Endothelial cell of umbilical vein (primary cell): ENCODE results near the gene KLHL13. TPM values are rescaled to one million over a fixed set of nuclear protein-coding genes. Genes with fewer than 3 reads are reported as not detected.

Experiments used
- BruUV-seq: library from RNA; stranded (reverse); fragments of 400-500 nt; replicated peaks from 2 replicates; lab custom pipeline; 2021; lab: Mats Ljungman, UMichigan
- CTCF ChIA-PET: fragments of 300-600, 350-600 bp; sonication (Branson Sonifier 250); formaldehyde crosslinking; loops from one replicate; lab custom pipeline; 2021; ENCODE audit warnings: antibody characterized with exemption, inconsistent platforms; lab: Charles Lee
- POLR2A ChIA-PET: fragments of 300-600, 350-600 bp; sonication (Branson Sonifier 250); formaldehyde crosslinking; loops from one replicate; lab custom pipeline; 2021; ENCODE audit warnings: antibody characterized with exemption, inconsistent platforms; lab: Charles Lee
- DNase-seq: peaks from one replicate; pipeline ENCODE4 v3.0.0-alpha.2; 2011; ENCODE audit warnings: low read depth, low spot score
- FAIRE-seq: peaks from 2 replicates; lab custom pipeline; 2011; peaks lifted over from hg19 to GRCh38; lab: Jason Lieb, UNC
- H2AFZ ChIP-seq: 2 replicates; pipeline ENCODE4 v1.6.0; 2012; ENCODE audit warnings: low read depth, low read length, control low read depth, inconsistent platforms
- H3K27ac ChIP-seq: 2 replicates; pipeline ENCODE4 v1.5.1; 2011; ENCODE audit warnings: low read depth, mild to moderate bottlenecking, control low read depth, low read length, moderate library complexity; ENCODE audit not compliant: insufficient read depth
- H3K27me3 ChIP-seq, 2 experiments: 2 replicates each; pipeline versions ENCODE4 v1.6.0 to v1.6.1; 2011; ENCODE audit warnings: low read length in 2 of 2, mixed read lengths in 1 of 2; ENCODE audit not compliant: control insufficient read depth in 2 of 2, insufficient read depth in 2 of 2
- H3K36me3 ChIP-seq, 2 experiments: 2 replicates in 1 of 2; 3 replicates in 1 of 2; pipeline ENCODE4 v1.5.1; 2011; ENCODE audit warnings: low read length in 2 of 2, mild to moderate bottlenecking in 1 of 2, moderate library complexity in 1 of 2; ENCODE audit not compliant: control insufficient read depth in 2 of 2, insufficient read depth in 2 of 2; ENCODE audit errors: extremely low read depth in 1 of 2
- H3K4me1 ChIP-seq: 3 replicates; pipeline ENCODE4 v1.5.1; 2011; ENCODE audit warnings: mild to moderate bottlenecking, low read length; ENCODE audit not compliant: control insufficient read depth, insufficient read depth; ENCODE audit errors: extremely low read depth
- H3K4me2 ChIP-seq: 2 replicates; pipeline ENCODE4 v1.6.1; 2011; ENCODE audit warnings: low read length, control low read depth, mixed read lengths; ENCODE audit not compliant: insufficient read depth
- H3K4me3 ChIP-seq, 3 experiments: fragments of 200-600 bp in 1 of 3; sonication (generic), shearing (Covaris generic) in 1 of 3; replicated peaks in 1 of 3; 2 replicates each; pipeline ENCODE4 v1.5.1; 2011 to 2016; ENCODE audit warnings: control low read depth in 3 of 3, low read length in 3 of 3, mild to moderate bottlenecking in 2 of 3, inconsistent platforms in 1 of 3, low read depth in 1 of 3, moderate library complexity in 1 of 3; ENCODE audit not compliant: insufficient read depth in 1 of 3
- H3K79me2 ChIP-seq: 2 replicates; pipeline ENCODE4 v1.6.0; 2012; ENCODE audit warnings: low read length, inconsistent platforms; ENCODE audit not compliant: control insufficient read depth, insufficient read depth
- H3K9ac ChIP-seq: replicated peaks from 2 replicates; pipeline ENCODE3; 2011; ENCODE audit warnings: low read length, control low read depth; ENCODE audit not compliant: insufficient read depth; ENCODE audit errors: extremely low read depth
- H3K9me1 ChIP-seq: replicated peaks from 3 replicates; pipeline ENCODE4 v1.6.0; 2011; ENCODE audit warnings: mild to moderate bottlenecking, low read length; ENCODE audit not compliant: control insufficient read depth, insufficient read depth; ENCODE audit errors: extremely low read depth
- H3K9me3 ChIP-seq: replicated peaks from 2 replicates; pipeline ENCODE4 v1.5.1; 2012; ENCODE audit warnings: low read length, inconsistent platforms; ENCODE audit not compliant: control insufficient read depth, insufficient read depth
- H4K20me1 ChIP-seq: replicated peaks from 2 replicates; pipeline ENCODE3; 2011; ENCODE audit warnings: mild to moderate bottlenecking, low read length; ENCODE audit not compliant: control insufficient read depth, insufficient read depth; ENCODE audit errors: extremely low read depth
- EZH2 ChIP-seq: IDR thresholded peaks from 2 replicates; pipeline ENCODE4 v1.6.1; 2012; ENCODE audit warnings: borderline replicate concordance, low read depth, mild to moderate bottlenecking, moderate library complexity, low read length, inconsistent platforms; ENCODE audit not compliant: severe bottlenecking
- FOS ChIP-seq: IDR thresholded peaks from 2 replicates; pipeline ENCODE4 v1.6.1; 2011; ENCODE audit warnings: mild to moderate bottlenecking, low read length, moderate library complexity, borderline replicate concordance; ENCODE audit not compliant: insufficient read depth
- GATA2 ChIP-seq: IDR thresholded peaks from 2 replicates; pipeline ENCODE4 v1.7.0; 2011; ENCODE audit warnings: low read depth, mild to moderate bottlenecking, moderate library complexity, mixed read lengths, low read length; ENCODE audit not compliant: insufficient read length, insufficient read depth
- JUN ChIP-seq: IDR thresholded peaks from 2 replicates; pipeline ENCODE4 v1.6.1; 2011; ENCODE audit warnings: borderline replicate concordance, low read depth; ENCODE audit not compliant: insufficient read length, insufficient read depth
- MAX ChIP-seq: IDR thresholded peaks from 2 replicates; pipeline ENCODE4 v1.6.1; 2011; ENCODE audit not compliant: insufficient read depth, insufficient read length
- MYC ChIP-seq: IDR thresholded peaks from one replicate; pipeline ENCODE4 v1.6.1; 2011; ENCODE audit warnings: mild to moderate bottlenecking, low read depth, low read length
- POLR2A ChIP-seq: IDR thresholded peaks from 2 replicates; pipeline ENCODE4 v1.6.1; 2012; ENCODE audit warnings: low read depth, mild to moderate bottlenecking, control low read depth, low read length
- POLR2AphosphoS5 ChIP-seq: IDR thresholded peaks from 2 replicates; pipeline ENCODE4 v1.6.1; 2012; ENCODE audit warnings: low read depth, mild to moderate bottlenecking, control low read depth, low read length, moderate library complexity; ENCODE audit not compliant: insufficient read depth
- dilution Hi-C: fragments of 300-500 bp; cut with MboI; formaldehyde crosslinking; loops from one replicate; pipeline ENCODE4 v1.15.0; 2019; ENCODE audit warnings: low sequenced_read_pairs; ENCODE audit not compliant: extremely low pct_ligation_motif_present
- intact Hi-C: fragments of 100-400 bp; cut with micrococcal nuclease; formaldehyde crosslinking; loops from one replicate; pipeline ENCODE4 v1.10.0; 2022
- polyA plus RNA-seq, 4 experiments: library from polyadenylated mRNA; depleted of rRNA in 3 of 4; stranded (reverse) in 3 of 4; unstranded in 1 of 4; fragments of >200 nt; gene quantifications; 2 replicates each; pipeline versions ENCODE4 v1.2.1 to v1.2.3, GENCODE V29; 2011 to 2012; ENCODE audit warnings: missing spikeins in 1 of 4
- total RNA-seq: library from RNA; stranded (reverse); gene quantifications from 2 replicates; pipeline ENCODE4 v1.2.3, GENCODE V29; 2021
- TF ChIP-seq, protein P1 (sequence below), 2 donors: IDR thresholded peaks; 1 replicate in 1 of 2; 2 replicates in 1 of 2; pipeline ENCODE4 v1.5.1; 2011; ENCODE audit warnings: low read length in 2 of 2, mild to moderate bottlenecking in 2 of 2, moderate library complexity in 2 of 2, control low read depth in 1 of 2, inconsistent platforms in 1 of 2, low read depth in 1 of 2; ENCODE audit not compliant: insufficient read depth in 1 of 2; ENCODE audit errors: extremely low read depth in 1 of 2

Gene KLHL13
- total and polyA plus RNA-seq, 2 donors (not counting 3 experiments of a cell fraction or from before 2014, with no cell fraction given): 15.3 to 18.2 TPM

DNA sequence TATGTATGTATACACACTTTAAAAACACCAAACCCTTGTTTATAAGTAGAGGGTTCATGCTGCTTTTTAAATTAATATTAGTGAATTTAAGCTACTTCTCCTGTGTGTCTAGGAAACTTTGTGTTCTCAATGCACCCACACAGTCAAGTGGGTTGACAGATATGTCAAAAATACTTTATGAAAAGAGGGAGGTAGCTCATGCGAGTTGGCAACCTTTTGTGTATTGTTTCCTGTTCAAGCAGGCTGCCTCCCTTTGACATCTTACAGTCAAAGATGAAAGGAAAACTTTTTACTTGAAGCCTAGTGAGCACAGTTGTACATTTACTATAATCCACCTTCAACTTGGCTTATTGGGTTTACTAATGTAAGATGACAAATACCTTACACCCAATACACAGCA, 218.4 kb downstream of the KLHL13 start:
- Histone ChIP-seq H3K9ac (no peak overlapping the region), H3K4me1 (no peaks in the 10 kb centered on the region), H3K36me3 (no peaks in the 10 kb centered on the region), H3K27me3 (no peaks in the 10 kb centered on the region), H4K20me1 (no peaks in the 10 kb centered on the region), H3K9me3 (no peaks in the 10 kb centered on the region), H3K4me2 (no peak overlapping the region), H2AFZ (no peak overlapping the region), H3K4me3 (no peak overlapping the region), H3K27ac (no peak overlapping the region), H3K79me2 (no peaks in the 10 kb centered on the region), H3K9me1 (no peaks in the 10 kb centered on the region)
- no TSS peak for BruUV-seq
- dilution Hi-C loops: no loop called here
- ChIA-PET CTCF (no interaction called here), POLR2A (no interaction called here)
- DNase-seq (peak; percentile 1), FAIRE-seq (no peak)
- TF ChIP-seq MAX (no peak), EZH2 (no peak), POLR2AphosphoS5 (no peak), MYC (no peak), POLR2A (no peak), FOS (no peak), GATA2 (no peak), JUN (no peak)
- TF ChIP-seq, protein P1, sequence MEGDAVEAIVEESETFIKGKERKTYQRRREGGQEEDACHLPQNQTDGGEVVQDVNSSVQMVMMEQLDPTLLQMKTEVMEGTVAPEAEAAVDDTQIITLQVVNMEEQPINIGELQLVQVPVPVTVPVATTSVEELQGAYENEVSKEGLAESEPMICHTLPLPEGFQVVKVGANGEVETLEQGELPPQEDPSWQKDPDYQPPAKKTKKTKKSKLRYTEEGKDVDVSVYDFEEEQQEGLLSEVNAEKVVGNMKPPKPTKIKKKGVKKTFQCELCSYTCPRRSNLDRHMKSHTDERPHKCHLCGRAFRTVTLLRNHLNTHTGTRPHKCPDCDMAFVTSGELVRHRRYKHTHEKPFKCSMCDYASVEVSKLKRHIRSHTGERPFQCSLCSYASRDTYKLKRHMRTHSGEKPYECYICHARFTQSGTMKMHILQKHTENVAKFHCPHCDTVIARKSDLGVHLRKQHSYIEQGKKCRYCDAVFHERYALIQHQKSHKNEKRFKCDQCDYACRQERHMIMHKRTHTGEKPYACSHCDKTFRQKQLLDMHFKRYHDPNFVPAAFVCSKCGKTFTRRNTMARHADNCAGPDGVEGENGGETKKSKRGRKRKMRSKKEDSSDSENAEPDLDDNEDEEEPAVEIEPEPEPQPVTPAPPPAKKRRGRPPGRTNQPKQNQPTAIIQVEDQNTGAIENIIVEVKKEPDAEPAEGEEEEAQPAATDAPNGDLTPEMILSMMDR (IDR thresholded peaks at IDR 0.05; ENCODE audit: extremely low read depth in 1 of 2, insufficient read depth in 1 of 2, low read depth in 1 of 2, low read length in 2 of 2): no peak
- intact Hi-C loops: no loop called here
